Liver (tissue), 3 donors: Measurements from ENCODE around the gene PRPF6.

Experiments
- TAF1 ChIP-seq: conservative IDR thresholded peaks from 2 replicates; pipeline ENCODE4 v1.6.1; 2016; ENCODE audit warnings: antibody characterized with exemption, mild to moderate bottlenecking
- YY1 ChIP-seq: IDR thresholded peaks from 2 replicates; pipeline ENCODE4 v1.6.1; 2016; ENCODE audit warnings: antibody characterized with exemption, mild to moderate bottlenecking
- TF ChIP-seq, protein P1 (sequence below): fragments of 150-350 bp; IDR thresholded peaks from 2 replicates; pipeline ENCODE4 v1.5.1; 2017; ENCODE audit warnings: improper control_type of control experiment, low read depth, low read length; ENCODE audit not compliant: missing input control
- donor health status: healthy.
- donor health status: healthy.

GRCh38 chr20:64033981-64034493, 53.1 kb downstream of the PRPF6 start:
- no peak for TF ChIP-seq TAF1
- TF ChIP-seq, protein P1, sequence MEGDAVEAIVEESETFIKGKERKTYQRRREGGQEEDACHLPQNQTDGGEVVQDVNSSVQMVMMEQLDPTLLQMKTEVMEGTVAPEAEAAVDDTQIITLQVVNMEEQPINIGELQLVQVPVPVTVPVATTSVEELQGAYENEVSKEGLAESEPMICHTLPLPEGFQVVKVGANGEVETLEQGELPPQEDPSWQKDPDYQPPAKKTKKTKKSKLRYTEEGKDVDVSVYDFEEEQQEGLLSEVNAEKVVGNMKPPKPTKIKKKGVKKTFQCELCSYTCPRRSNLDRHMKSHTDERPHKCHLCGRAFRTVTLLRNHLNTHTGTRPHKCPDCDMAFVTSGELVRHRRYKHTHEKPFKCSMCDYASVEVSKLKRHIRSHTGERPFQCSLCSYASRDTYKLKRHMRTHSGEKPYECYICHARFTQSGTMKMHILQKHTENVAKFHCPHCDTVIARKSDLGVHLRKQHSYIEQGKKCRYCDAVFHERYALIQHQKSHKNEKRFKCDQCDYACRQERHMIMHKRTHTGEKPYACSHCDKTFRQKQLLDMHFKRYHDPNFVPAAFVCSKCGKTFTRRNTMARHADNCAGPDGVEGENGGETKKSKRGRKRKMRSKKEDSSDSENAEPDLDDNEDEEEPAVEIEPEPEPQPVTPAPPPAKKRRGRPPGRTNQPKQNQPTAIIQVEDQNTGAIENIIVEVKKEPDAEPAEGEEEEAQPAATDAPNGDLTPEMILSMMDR, result no peak
- TF ChIP-seq YY1, result no peak
